GM19043 (cell line): ENCODE results near the gene IER3IP1.
A peak's percentile ranks its signal among the peaks of the same experiment; 100 is the strongest.
"Not testable (repeated sequence)": the region's sequence is repeated elsewhere in the genome, so short reads cannot be mapped to it uniquely, and the experiment has no call there.

Source experiments
- ATAC-seq: cut with Tn5 transposase; IDR thresholded peaks from one replicate; pipeline ENCODE4 v1.9.1; 2021; ENCODE audit warnings: low read depth; ENCODE audit not compliant: unreplicated experiment

The IER3IP1 gene

GRCh38 chr18:47163241-47163640 is 12.9 kb downstream of the IER3IP1 start:
- peak; percentile 66 for ATAC-seq

- no peak for ATAC-seq
Observed at GRCh38 chr18:47160256-47160655, 15.9 kb downstream of the IER3IP1 start.

GRCh38 chr18:47158404-47158803 is 17.8 kb downstream of the IER3IP1 start:
- ATAC-seq = not testable (repeated sequence)

GRCh38 chr18:47151439-47151838 is 24.7 kb downstream of the IER3IP1 start:
- ATAC-seq = no peak

GRCh38 chr18:47150824-47151366 is 25.3 kb downstream of the IER3IP1 start:
- ATAC-seq = peak; percentile 7

GRCh38 chr18:47150029-47150823 is 25.9 kb downstream of the IER3IP1 start, which contains the start of gene HDHD2:
HDHD2 (minus strand) TSS chr18:47150500; CDS start chr18:47136439, 14,061 bp downstream.
- peak; percentile 92 for ATAC-seq

GRCh38 chr18:47149457-47150028 is 26.6 kb downstream of the IER3IP1 start:
- ATAC-seq = no peak

GRCh38 chr18:47146206-47146605 is 30.0 kb downstream of the IER3IP1 start:
- ATAC-seq = no peak

- ATAC-seq = no peak
Observed at GRCh38 chr18:47143899-47144485, 32.2 kb downstream of the IER3IP1 start.

- no peak for ATAC-seq
Observed at GRCh38 chr18:47143153-47143552, 33.0 kb downstream of the IER3IP1 start.

GRCh38 chr18:47141289-47141688 is 34.9 kb downstream of the IER3IP1 start:
- no peak for ATAC-seq

- no peak for ATAC-seq
Observed at GRCh38 chr18:47121146-47121545, 55.0 kb downstream of the IER3IP1 start.

GRCh38 chr18:47120428-47120827 is 55.7 kb downstream of the IER3IP1 start:
- ATAC-seq = peak; percentile 84

GRCh38 chr18:47118981-47119380 is 57.2 kb downstream of the IER3IP1 start:
- ATAC-seq = no peak

- no peak for ATAC-seq
Observed at GRCh38 chr18:47115205-47115604, 61.0 kb downstream of the IER3IP1 start.

GRCh38 chr18:47113796-47114540 is 62.2 kb downstream of the IER3IP1 start:
- no peak for ATAC-seq

- no peak for ATAC-seq
Observed at GRCh38 chr18:47110492-47111274, 65.5 kb downstream of the IER3IP1 start.

- ATAC-seq = no peak
Observed at GRCh38 chr18:47109720-47110119, 66.4 kb downstream of the IER3IP1 start.

GRCh38 chr18:47108998-47109405 is 67.2 kb downstream of the IER3IP1 start:
- no peak for ATAC-seq

GRCh38 chr18:47108373-47108772 is 67.8 kb downstream of the IER3IP1 start:
- no peak for ATAC-seq
